CD14-positive monocyte (primary cell): ENCODE results near the gene PRPF38B. TPM values are rescaled to one million over a fixed set of nuclear protein-coding genes. Genes with fewer than 3 reads are reported as not detected.

Experiments
- DNase-seq, 3 donors: peaks; one replicate each; pipeline ENCODE4 v3.0.0-alpha.2; 2011 to 2022
- H2AFZ ChIP-seq: 2 replicates; pipeline ENCODE4 v1.6.0; 2012; ENCODE audit warnings: mild to moderate bottlenecking, low read depth, low read length, inconsistent platforms; ENCODE audit not compliant: insufficient read depth, poor library complexity, severe bottlenecking
- H3K27ac ChIP-seq, 2 donors: 1 replicate in 1 of 2; 2 replicates in 1 of 2; pipeline ENCODE4 v1.5.1; 2012 to 2013; ENCODE audit warnings: low read length in 2 of 2, control low read depth in 1 of 2, inconsistent platforms in 1 of 2, low read depth in 1 of 2, mild to moderate bottlenecking in 1 of 2
- H3K27me3 ChIP-seq, 2 donors: one replicate each; pipeline versions ENCODE4 v1.6.0 to v1.6.1; 2011 to 2013; ENCODE audit warnings: low read length in 2 of 2; ENCODE audit not compliant: control insufficient read depth in 2 of 2, insufficient read depth in 2 of 2
- H3K36me3 ChIP-seq, 2 donors: replicated peaks in 1 of 2; 1 replicate in 1 of 2; 2 replicates in 1 of 2; pipeline versions ENCODE4 v1.5.1 to v1.6.1; 2012 to 2013; ENCODE audit warnings: low read length in 2 of 2, control low read depth in 1 of 2, inconsistent platforms in 1 of 2, mild to moderate bottlenecking in 1 of 2; ENCODE audit not compliant: insufficient read depth in 2 of 2, control insufficient read depth in 1 of 2
- H3K4me1 ChIP-seq, 2 donors: 1 replicate in 1 of 2; 2 replicates in 1 of 2; pipeline versions ENCODE4 v1.5.1 to v1.6.1; 2012 to 2013; ENCODE audit warnings: low read length in 2 of 2, control low read depth in 1 of 2, inconsistent platforms in 1 of 2, mild to moderate bottlenecking in 1 of 2, moderate library complexity in 1 of 2; ENCODE audit not compliant: insufficient read depth in 2 of 2, control insufficient read depth in 1 of 2
- H3K4me2 ChIP-seq: replicated peaks from 2 replicates; pipeline ENCODE3; 2012; ENCODE audit warnings: low read length, moderate library complexity, mild to moderate bottlenecking; ENCODE audit not compliant: poor library complexity, severe bottlenecking; ENCODE audit errors: extremely low read depth
- H3K4me3 ChIP-seq, 3 experiments: fragments of 200-600 bp in 1 of 3; sonication (generic) in 1 of 3; replicated peaks in 1 of 3; 1 replicate in 2 of 3; 2 replicates in 1 of 3; pipeline ENCODE4 v1.5.1; 2011 to 2013; ENCODE audit warnings: low read length in 3 of 3, mild to moderate bottlenecking in 3 of 3, control low read depth in 2 of 3, low read depth in 2 of 3, inconsistent platforms in 1 of 3, moderate library complexity in 1 of 3
- H3K79me2 ChIP-seq: 2 replicates; pipeline ENCODE4 v1.6.0; 2012; ENCODE audit warnings: mild to moderate bottlenecking, control low read depth, inconsistent platforms, low read length, moderate library complexity; ENCODE audit not compliant: insufficient read depth
- H3K9ac ChIP-seq: 2 replicates; pipeline ENCODE4 v1.6.0; 2017; ENCODE audit warnings: low read length, mild to moderate bottlenecking; ENCODE audit not compliant: insufficient read depth, poor library complexity, severe bottlenecking
- H3K9me3 ChIP-seq, 2 donors: replicated peaks in 1 of 2; 1 replicate in 1 of 2; 2 replicates in 1 of 2; pipeline versions ENCODE4 v1.5.1 to v1.6.1; 2012 to 2013; ENCODE audit warnings: low read length in 2 of 2, control low read depth in 1 of 2; ENCODE audit not compliant: control insufficient read depth in 1 of 2, insufficient read depth in 1 of 2
- H4K20me1 ChIP-seq: 2 replicates; pipeline ENCODE4 v1.6.0; 2012; ENCODE audit warnings: mild to moderate bottlenecking, low read length, control low read depth, moderate library complexity; ENCODE audit not compliant: insufficient read depth
- H3K27ac Mint-ChIP-seq, 7 donors: one replicate each; pipeline ENCODE4 v1.8.0; 2020; ENCODE audit warnings: mild to moderate bottlenecking in 7 of 7, mixed read lengths in 7 of 7, moderate library complexity in 6 of 7, inconsistent platforms in 2 of 7
- H3K27me3 Mint-ChIP-seq, 3 donors: one replicate each; pipeline ENCODE4 v1.8.0; 2021 to 2022; ENCODE audit warnings: low read depth in 3 of 3, mild to moderate bottlenecking in 3 of 3, mixed read lengths in 3 of 3, moderate library complexity in 3 of 3, inconsistent platforms in 1 of 3
- H3K36me3 Mint-ChIP-seq, 2 donors: one replicate each; pipeline ENCODE4 v1.8.0; 2020; ENCODE audit warnings: mixed read lengths in 2 of 2, inconsistent platforms in 1 of 2, mild to moderate bottlenecking in 1 of 2
- H3K4me1 Mint-ChIP-seq: one replicate; pipeline ENCODE4 v1.8.0; 2020; ENCODE audit warnings: mild to moderate bottlenecking, mixed read lengths
- H3K4me3 Mint-ChIP-seq, 2 donors: one replicate each; pipeline ENCODE4 v1.8.0; 2020; ENCODE audit warnings: mild to moderate bottlenecking in 2 of 2, mixed read lengths in 2 of 2, moderate library complexity in 1 of 2
- H3K9me3 Mint-ChIP-seq, 7 donors: one replicate each; pipeline ENCODE4 v1.8.0; 2020 to 2022; ENCODE audit warnings: mixed read lengths in 7 of 7, mild to moderate bottlenecking in 6 of 7, moderate library complexity in 6 of 7, inconsistent platforms in 2 of 7
- WGBS: methylation state at CpG from one replicate; pipeline ENCODE4 v1.1.5; 2013; ENCODE audit warnings: missing lambda C conversion rate; ENCODE audit not compliant: insufficient coverage; 5-methylcytosine and 5-hydroxymethylcytosine counted together
- intact Hi-C, 2 donors: fragments of 100-400 bp; cut with micrococcal nuclease; formaldehyde crosslinking; loops; one replicate each; pipeline versions ENCODE4 v1.15.0 to v1.15.1; 2023
- polyA minus RNA-seq: library from RNA; depleted of rRNA, polyadenylated mRNA; stranded (reverse); fragments of >200 nt; gene quantifications from 2 replicates; pipeline ENCODE4 v1.2.3, GENCODE V29; 2012
- polyA plus RNA-seq, 3 donors: library from polyadenylated mRNA; depleted of rRNA in 1 of 3; unstranded in 2 of 3; stranded (reverse) in 1 of 3; fragments of 300-500 nt in 2 of 3; fragments of >200 nt in 1 of 3; fragmentation: Illumina TruSeq in 2 of 3; gene quantifications; 1 replicate in 2 of 3; 2 replicates in 1 of 3; pipeline ENCODE4 v1.2.3, GENCODE V29; 2012 to 2021
- total RNA-seq, 12 experiments: library from RNA in 1 of 12; stranded (reverse) in 1 of 12; fragments of 120-200 nt in 1 of 12; gene quantifications; one replicate each; pipeline ENCODE4 v1.2.4 and lab custom pipeline; 2013 to 2026; ENCODE audit warnings: mixed read lengths in 6 of 12, inconsistent platforms in 1 of 12
- TF ChIP-seq, protein P1 (sequence below): fragments of 200-600 bp; IDR thresholded peaks from one replicate; pipeline ENCODE4 v1.8.0; 2022; ENCODE audit warnings: antibody characterized with exemption, mild to moderate bottlenecking

Gene PRPF38B, protein sequence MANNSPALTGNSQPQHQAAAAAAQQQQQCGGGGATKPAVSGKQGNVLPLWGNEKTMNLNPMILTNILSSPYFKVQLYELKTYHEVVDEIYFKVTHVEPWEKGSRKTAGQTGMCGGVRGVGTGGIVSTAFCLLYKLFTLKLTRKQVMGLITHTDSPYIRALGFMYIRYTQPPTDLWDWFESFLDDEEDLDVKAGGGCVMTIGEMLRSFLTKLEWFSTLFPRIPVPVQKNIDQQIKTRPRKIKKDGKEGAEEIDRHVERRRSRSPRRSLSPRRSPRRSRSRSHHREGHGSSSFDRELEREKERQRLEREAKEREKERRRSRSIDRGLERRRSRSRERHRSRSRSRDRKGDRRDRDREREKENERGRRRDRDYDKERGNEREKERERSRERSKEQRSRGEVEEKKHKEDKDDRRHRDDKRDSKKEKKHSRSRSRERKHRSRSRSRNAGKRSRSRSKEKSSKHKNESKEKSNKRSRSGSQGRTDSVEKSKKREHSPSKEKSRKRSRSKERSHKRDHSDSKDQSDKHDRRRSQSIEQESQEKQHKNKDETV
- 30.9 TPM for total RNA-seq (2013)
- polyA plus RNA-seq (10 to 100 TPM in 1 of 3 donors, 1 to 10 TPM in 2; 4.9 to 29.9 (median 8.3) TPM), polyA minus RNA-seq (26.3 and 31.8 TPM in 2 replicates), total RNA-seq (lab: John Stamatoyannopoulos, UW) (27.3 to 111 (median 87.3) reads per million in 11 experiments)

DNA sequence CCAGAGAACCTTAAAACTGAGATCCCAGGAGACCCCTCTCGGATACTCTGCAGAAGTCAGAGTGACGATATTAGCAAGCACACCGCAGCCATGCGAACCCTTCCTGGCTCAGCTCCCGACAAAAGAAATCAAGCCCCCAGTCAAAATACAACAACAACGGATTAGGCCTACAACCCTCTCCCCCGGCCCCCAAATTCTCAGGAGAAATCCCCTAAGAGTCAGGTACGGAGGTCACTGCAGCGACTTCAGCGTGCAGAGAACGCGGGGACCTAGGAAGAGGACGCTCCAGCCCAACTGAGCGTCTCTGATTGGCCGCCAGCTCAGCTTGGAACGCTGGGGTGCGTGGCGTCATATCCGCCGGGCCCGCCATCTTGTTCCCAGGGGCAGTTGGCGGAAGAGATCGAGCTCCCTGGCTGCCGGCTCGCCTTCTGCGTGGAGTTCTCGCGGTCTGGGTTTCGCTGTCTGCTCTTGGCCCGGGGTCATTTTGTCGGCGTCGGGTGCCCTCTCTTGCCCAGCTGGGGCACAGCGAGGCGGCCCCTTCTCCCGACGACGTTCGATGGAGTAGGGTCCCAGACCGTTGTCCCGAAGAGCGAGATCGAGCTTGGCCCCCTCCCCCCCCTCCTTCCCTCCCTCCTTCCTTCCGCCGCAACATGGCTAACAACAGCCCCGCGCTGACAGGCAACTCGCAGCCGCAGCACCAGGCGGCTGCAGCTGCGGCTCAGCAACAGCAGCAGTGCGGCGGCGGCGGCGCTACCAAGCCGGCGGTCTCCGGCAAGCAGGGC, at the start of gene PRPF38B:
TSS of gene PRPF38B (plus strand) at position 369 of the 782 bp plus-strand sequence. CDS start at position 651, 282 bp downstream.
- Histone ChIP-seq H3K36me3 (peaks cover 15 to 17% of the 10 kb centered on the region in 2 donors), H2AFZ (peak within 1 kb of the TSS; percentile 89), H3K27me3 (no peaks in the 10 kb centered on the region), H3K9me3 (no peaks in the 10 kb centered on the region), H4K20me1 (peaks cover 43% of the 10 kb centered on the region), H3K4me2 (peak within 1 kb of the TSS; percentile 93), H3K9ac (peak within 1 kb of the TSS; percentile 93), H3K27ac (peak within 1 kb of the TSS; percentile 94 to 95), H3K4me3 (peak within 1 kb of the TSS; percentile 67 to 86 (median 83)), H3K79me2 (peaks cover 65% of the 10 kb centered on the region), H3K4me1 (peaks cover 18 to 42% of the 10 kb centered on the region in 2 donors)
- peaks cover 0 to 6% (median 0%) of the 10 kb centered on the region in 7 donors for H3K9me3 Mint-ChIP-seq
- H3K4me1 Mint-ChIP-seq = peaks cover 33% of the 10 kb centered on the region
- peak; percentile 89 to 91 (median 90) for DNase-seq
- peaks cover 0 to 8% (median 5%) of the 10 kb centered on the region in 3 donors for H3K27me3 Mint-ChIP-seq
- 0% methylated on average over 57 of the region's 59 CpGs for WGBS
- TF ChIP-seq, protein P1, sequence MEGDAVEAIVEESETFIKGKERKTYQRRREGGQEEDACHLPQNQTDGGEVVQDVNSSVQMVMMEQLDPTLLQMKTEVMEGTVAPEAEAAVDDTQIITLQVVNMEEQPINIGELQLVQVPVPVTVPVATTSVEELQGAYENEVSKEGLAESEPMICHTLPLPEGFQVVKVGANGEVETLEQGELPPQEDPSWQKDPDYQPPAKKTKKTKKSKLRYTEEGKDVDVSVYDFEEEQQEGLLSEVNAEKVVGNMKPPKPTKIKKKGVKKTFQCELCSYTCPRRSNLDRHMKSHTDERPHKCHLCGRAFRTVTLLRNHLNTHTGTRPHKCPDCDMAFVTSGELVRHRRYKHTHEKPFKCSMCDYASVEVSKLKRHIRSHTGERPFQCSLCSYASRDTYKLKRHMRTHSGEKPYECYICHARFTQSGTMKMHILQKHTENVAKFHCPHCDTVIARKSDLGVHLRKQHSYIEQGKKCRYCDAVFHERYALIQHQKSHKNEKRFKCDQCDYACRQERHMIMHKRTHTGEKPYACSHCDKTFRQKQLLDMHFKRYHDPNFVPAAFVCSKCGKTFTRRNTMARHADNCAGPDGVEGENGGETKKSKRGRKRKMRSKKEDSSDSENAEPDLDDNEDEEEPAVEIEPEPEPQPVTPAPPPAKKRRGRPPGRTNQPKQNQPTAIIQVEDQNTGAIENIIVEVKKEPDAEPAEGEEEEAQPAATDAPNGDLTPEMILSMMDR = no peak
- intact Hi-C loops = loop anchor here (5.0 to 10.0 kb wide), 3 partner anchors 55 to 193 kb away; partner anchors contain the start of gene STXBP3 (in 1 of the 2)
- H3K36me3 Mint-ChIP-seq = peaks cover 17 to 18% of the 10 kb centered on the region in 2 donors
- H3K27ac Mint-ChIP-seq = peak within 1 kb of the TSS; percentile 97 to 99 (median 99)
- peak within 1 kb of the TSS; percentile 92 to 98 for H3K4me3 Mint-ChIP-seq
